ENCODE measurements around the gene LIFR. TPM values are rescaled to one million over a fixed set of nuclear protein-coding genes. Genes with fewer than 3 reads are reported as not detected.

LIFR gene
- polyA plus RNA-seq, 1 donor from 2014 or later: 5.8 TPM

DNA sequence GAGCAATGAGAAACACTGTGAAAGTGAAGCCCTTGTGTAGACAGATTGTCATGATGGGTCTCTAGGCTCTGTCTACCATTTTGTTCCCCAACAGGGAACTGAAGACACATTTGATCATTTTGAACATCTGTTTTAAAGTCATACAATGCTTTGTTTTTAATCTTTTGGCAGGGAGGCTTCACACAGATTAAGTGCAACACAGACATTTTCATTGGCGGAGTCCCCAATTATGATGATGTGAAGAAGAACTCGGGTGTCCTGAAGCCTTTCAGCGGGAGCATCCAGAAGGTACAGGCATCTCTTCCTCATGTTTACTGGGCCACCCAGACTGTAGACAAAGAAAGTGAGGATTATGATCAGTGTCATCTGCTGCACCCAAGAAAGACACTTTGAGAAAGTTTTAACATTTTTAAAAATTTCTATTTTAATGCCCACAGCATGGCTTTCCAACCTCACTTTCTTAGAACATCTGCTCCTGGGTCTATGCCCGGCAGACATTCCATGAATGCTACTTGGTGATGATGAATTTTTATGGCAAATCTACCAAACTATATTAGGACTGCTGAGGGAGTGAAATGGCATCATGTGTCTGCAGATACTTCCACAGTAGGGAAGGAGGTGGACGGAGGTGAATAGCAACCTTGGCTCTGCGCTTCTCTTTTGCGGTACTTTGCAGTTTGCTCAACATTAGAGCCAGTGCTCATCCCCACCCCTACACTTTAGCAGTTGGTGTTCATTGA is 121.3 kb downstream of the LIFR start:
- H3K4me3 ChIP-seq (ENCODE audit: low read length): no peak overlapping the region
- H3K9me2 ChIP-seq (ENCODE audit: insufficient read depth, low read length): no peaks in the 10 kb centered on the region
- H3K27me3 ChIP-seq (ENCODE audit: insufficient read depth, low read depth, low read length): no peaks in the 10 kb centered on the region

DNA sequence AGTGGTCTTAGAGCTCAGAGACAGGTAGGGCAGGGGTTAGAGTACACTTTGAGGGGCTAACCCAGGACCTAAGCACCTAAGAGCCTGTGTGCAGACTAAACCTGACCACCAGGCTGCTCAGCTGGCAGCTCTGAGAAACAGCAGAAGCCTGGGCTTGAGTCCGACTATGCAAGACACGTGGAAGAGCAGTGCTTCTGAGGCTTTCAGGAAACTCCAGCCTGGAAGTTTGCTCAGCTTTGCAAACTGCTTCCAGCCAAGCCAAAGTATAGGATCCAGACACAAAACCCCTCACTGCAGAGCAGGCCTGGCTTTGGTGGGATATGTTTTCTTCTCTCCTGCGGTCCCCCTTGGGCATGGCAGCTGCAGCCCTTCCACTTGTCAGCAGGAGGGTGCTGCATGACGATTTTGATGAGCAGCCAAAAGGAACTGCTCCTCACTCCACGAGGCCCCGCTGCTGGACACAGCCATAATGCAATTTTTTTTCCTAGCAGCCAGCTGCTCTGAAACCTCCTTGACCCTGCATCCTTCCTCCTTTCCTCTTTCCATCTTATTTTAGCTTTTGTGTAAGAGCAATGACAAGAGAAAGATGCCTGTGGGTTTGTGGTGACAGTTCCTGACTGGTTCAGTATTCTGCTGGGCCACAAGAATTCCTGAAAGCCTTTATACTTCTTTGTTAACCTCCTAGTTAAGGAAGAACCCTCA is 123.1 kb downstream of the LIFR start:
- Histone ChIP-seq H4K20me1 (ENCODE audit: insufficient read depth) (no peaks in the 10 kb centered on the region), H3F3A (ENCODE audit: insufficient read depth, low read length, poor library complexity, severe bottlenecking) (no peaks in the 10 kb centered on the region), H3K27me3 (ENCODE audit: insufficient read depth, low read depth, low read length) (no peaks in the 10 kb centered on the region), H3K9me3 (ENCODE audit: low read length) (no peaks in the 10 kb centered on the region), H3K36me3 (ENCODE audit: insufficient read depth, low read length) (no peaks in the 10 kb centered on the region), H3K79me2 (replicated peaks; ENCODE audit: insufficient read depth, low read length) (no peaks in the 10 kb centered on the region), H3K4me3 (ENCODE audit: low read length) (no peak overlapping the region), H3K9ac (ENCODE audit: low read length) (no peak overlapping the region), H3K4me2 (ENCODE audit: low read length) (no peak overlapping the region), H3K27ac (ENCODE audit: low read length) (no peak overlapping the region), H2AFZ (ENCODE audit: low read depth, low read length) (no peak overlapping the region), H3K9me2 (ENCODE audit: insufficient read depth, low read length) (no peaks in the 10 kb centered on the region)
- TF ChIP-seq POLR2AphosphoS5 (IDR thresholded peaks at IDR 0.05) (no peak), EP300 (conservative IDR thresholded peaks at IDR 0.05; ENCODE audit: poor library complexity, severe bottlenecking) (no peak), EZH2 (IDR thresholded peaks at IDR 0.05; ENCODE audit: borderline replicate concordance, insufficient read depth, low read length, poor library complexity, severe bottlenecking) (no peak), RAD21 (conservative IDR thresholded peaks at IDR 0.05) (no peak), TAF1 (IDR thresholded peaks at IDR 0.05; ENCODE audit: low read depth) (no peak), SMC3 (conservative IDR thresholded peaks at IDR 0.05; ENCODE audit: poor library complexity) (no peak)
- TF ChIP-seq, protein P1, sequence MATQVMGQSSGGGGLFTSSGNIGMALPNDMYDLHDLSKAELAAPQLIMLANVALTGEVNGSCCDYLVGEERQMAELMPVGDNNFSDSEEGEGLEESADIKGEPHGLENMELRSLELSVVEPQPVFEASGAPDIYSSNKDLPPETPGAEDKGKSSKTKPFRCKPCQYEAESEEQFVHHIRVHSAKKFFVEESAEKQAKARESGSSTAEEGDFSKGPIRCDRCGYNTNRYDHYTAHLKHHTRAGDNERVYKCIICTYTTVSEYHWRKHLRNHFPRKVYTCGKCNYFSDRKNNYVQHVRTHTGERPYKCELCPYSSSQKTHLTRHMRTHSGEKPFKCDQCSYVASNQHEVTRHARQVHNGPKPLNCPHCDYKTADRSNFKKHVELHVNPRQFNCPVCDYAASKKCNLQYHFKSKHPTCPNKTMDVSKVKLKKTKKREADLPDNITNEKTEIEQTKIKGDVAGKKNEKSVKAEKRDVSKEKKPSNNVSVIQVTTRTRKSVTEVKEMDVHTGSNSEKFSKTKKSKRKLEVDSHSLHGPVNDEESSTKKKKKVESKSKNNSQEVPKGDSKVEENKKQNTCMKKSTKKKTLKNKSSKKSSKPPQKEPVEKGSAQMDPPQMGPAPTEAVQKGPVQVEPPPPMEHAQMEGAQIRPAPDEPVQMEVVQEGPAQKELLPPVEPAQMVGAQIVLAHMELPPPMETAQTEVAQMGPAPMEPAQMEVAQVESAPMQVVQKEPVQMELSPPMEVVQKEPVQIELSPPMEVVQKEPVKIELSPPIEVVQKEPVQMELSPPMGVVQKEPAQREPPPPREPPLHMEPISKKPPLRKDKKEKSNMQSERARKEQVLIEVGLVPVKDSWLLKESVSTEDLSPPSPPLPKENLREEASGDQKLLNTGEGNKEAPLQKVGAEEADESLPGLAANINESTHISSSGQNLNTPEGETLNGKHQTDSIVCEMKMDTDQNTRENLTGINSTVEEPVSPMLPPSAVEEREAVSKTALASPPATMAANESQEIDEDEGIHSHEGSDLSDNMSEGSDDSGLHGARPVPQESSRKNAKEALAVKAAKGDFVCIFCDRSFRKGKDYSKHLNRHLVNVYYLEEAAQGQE (IDR thresholded peaks at IDR 0.05; ENCODE audit: borderline replicate concordance): no peak
- TF ChIP-seq, protein P2, sequence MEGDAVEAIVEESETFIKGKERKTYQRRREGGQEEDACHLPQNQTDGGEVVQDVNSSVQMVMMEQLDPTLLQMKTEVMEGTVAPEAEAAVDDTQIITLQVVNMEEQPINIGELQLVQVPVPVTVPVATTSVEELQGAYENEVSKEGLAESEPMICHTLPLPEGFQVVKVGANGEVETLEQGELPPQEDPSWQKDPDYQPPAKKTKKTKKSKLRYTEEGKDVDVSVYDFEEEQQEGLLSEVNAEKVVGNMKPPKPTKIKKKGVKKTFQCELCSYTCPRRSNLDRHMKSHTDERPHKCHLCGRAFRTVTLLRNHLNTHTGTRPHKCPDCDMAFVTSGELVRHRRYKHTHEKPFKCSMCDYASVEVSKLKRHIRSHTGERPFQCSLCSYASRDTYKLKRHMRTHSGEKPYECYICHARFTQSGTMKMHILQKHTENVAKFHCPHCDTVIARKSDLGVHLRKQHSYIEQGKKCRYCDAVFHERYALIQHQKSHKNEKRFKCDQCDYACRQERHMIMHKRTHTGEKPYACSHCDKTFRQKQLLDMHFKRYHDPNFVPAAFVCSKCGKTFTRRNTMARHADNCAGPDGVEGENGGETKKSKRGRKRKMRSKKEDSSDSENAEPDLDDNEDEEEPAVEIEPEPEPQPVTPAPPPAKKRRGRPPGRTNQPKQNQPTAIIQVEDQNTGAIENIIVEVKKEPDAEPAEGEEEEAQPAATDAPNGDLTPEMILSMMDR (IDR thresholded peaks at IDR 0.05; ENCODE audit: poor library complexity, severe bottlenecking): no peak

More for the DNA sequence above, 121.3 kb downstream of the LIFR start:
- H4K20me1 ChIP-seq (ENCODE audit: insufficient read depth): no peaks in the 10 kb centered on the region
- no peak for TF ChIP-seq MXI1 (conservative IDR thresholded peaks at IDR 0.05; ENCODE audit: poor library complexity, severe bottlenecking)
- no peak for TF ChIP-seq POLR2AphosphoS5 (IDR thresholded peaks at IDR 0.05)
- TF ChIP-seq EZH2 (IDR thresholded peaks at IDR 0.05; ENCODE audit: borderline replicate concordance, insufficient read depth, low read length, poor library complexity, severe bottlenecking): no peak
- TF ChIP-seq EP300 (conservative IDR thresholded peaks at IDR 0.05; ENCODE audit: poor library complexity, severe bottlenecking): no peak
- no peak for TF ChIP-seq TAF1 (IDR thresholded peaks at IDR 0.05; ENCODE audit: low read depth)
- TF ChIP-seq, protein P2 (IDR thresholded peaks at IDR 0.05; ENCODE audit: poor library complexity, severe bottlenecking): no peak
- no peak for TF ChIP-seq RAD21 (conservative IDR thresholded peaks at IDR 0.05)
- TF ChIP-seq SMC3 (conservative IDR thresholded peaks at IDR 0.05; ENCODE audit: poor library complexity): no peak
- TF ChIP-seq, protein P1 (IDR thresholded peaks at IDR 0.05; ENCODE audit: borderline replicate concordance): no peak
- H3K4me2 ChIP-seq (ENCODE audit: low read length): no peak overlapping the region
- no peak overlapping the region for H3K9ac ChIP-seq (ENCODE audit: low read length)
- H3F3A ChIP-seq (ENCODE audit: insufficient read depth, low read length, poor library complexity, severe bottlenecking): no peaks in the 10 kb centered on the region
- no peaks in the 10 kb centered on the region for H3K9me3 ChIP-seq (ENCODE audit: low read length)
- no peak overlapping the region for H3K27ac ChIP-seq (ENCODE audit: low read length)
- no peaks in the 10 kb centered on the region for H3K79me2 ChIP-seq (replicated peaks; ENCODE audit: insufficient read depth, low read length)
- no peaks in the 10 kb centered on the region for H3K36me3 ChIP-seq (ENCODE audit: insufficient read depth, low read length)
- no peak overlapping the region for H2AFZ ChIP-seq (ENCODE audit: low read depth, low read length)

Measured in neural cell (in vitro differentiated cells).